Activated CD4-positive, alpha-beta T cell treated with anti-CD3 and anti-CD28 coated beads for 4 hours (primary cell): ENCODE measurements around the gene RGS3.

ENCODE experiments used
- DNase-seq, 2 donors: peaks; one replicate each; pipeline ENCODE4 v3.0.0-alpha.2; 2020

The RGS3 gene

GRCh38 chr9:113590991-113591898 lies 127.7 kb downstream of the RGS3 start:
- peak; percentile 35 to 49 for DNase-seq

GRCh38 chr9:113591899-113592625 lies 128.5 kb downstream of the RGS3 start:
- no peak for DNase-seq

GRCh38 chr9:113592876-113593575 lies 129.5 kb downstream of the RGS3 start:
- no peak for DNase-seq

GRCh38 chr9:113593682-113594281 lies 130.3 kb downstream of the RGS3 start:
- DNase-seq: no peak

GRCh38 chr9:113594484-113595299 lies 131.2 kb downstream of the RGS3 start:
- no peak for DNase-seq

GRCh38 chr9:113596616-113597320 lies 133.2 kb downstream of the RGS3 start:
- DNase-seq: no peak

- DNase-seq: no peak
Observed at GRCh38 chr9:113597390-113598241, 134.1 kb downstream of the RGS3 start.

GRCh38 chr9:113598451-113598850 lies 134.9 kb downstream of the RGS3 start:
- no peak for DNase-seq

GRCh38 chr9:113598883-113599282 lies 135.4 kb downstream of the RGS3 start:
- DNase-seq: no peak

GRCh38 chr9:113599646-113600022 lies 136.1 kb downstream of the RGS3 start:
- DNase-seq: no peak

- DNase-seq: no peak
Observed at GRCh38 chr9:113600023-113600823, 136.7 kb downstream of the RGS3 start.

GRCh38 chr9:113600871-113601614 lies 137.5 kb downstream of the RGS3 start:
- no peak for DNase-seq

GRCh38 chr9:113601656-113602055 lies 138.1 kb downstream of the RGS3 start:
- DNase-seq: no peak

GRCh38 chr9:113602126-113603047 lies 138.9 kb downstream of the RGS3 start:
- DNase-seq: peak; percentile 44

GRCh38 chr9:113603048-113603375 lies 139.5 kb downstream of the RGS3 start:
- DNase-seq: no peak

- DNase-seq: no peak
Observed at GRCh38 chr9:113603773-113604172, 140.2 kb downstream of the RGS3 start.

- no peak for DNase-seq
Observed at GRCh38 chr9:113604393-113604792, 140.9 kb downstream of the RGS3 start.

GRCh38 chr9:113606510-113606909 lies 143.0 kb downstream of the RGS3 start:
- DNase-seq: no peak
